Right lobe of liver (tissue), 4 donors: ENCODE data around the gene ABLIM2.

Source experiments
- CTCF ChIP-seq, 4 donors: fragments of 200-600 bp in 3 of 4; fragments of 450-650 bp in 1 of 4; IDR thresholded peaks; one replicate each; pipeline versions ENCODE4 v1.5.1 to v1.8.0; 2016 to 2022; ENCODE audit warnings: antibody characterized with exemption in 4 of 4, mild to moderate bottlenecking in 2 of 4
- POLR2A ChIP-seq: fragments of 450-650 bp; IDR thresholded peaks from one replicate; pipeline ENCODE4 v1.6.1; 2017; ENCODE audit warnings: antibody characterized with exemption, mild to moderate bottlenecking
- donor health status: DM: no; HTN: no; CAD: no.
- donor health status: DM: no; HTN: no; CAD: no.
- donor health status: DM: no; HTN: yes; CAD: no.

- no peak for TF ChIP-seq CTCF (IDR thresholded peaks at IDR 0.05)
- no peak for TF ChIP-seq POLR2A
These were observed 55.8 kb downstream of the ABLIM2 start for GRCh38 chr4:8102831-8103230.
